IMR-90 (cell line): ENCODE data around the gene DDX20.

Source experiments
- BHLHE40 ChIP-seq: fragments of 150-350 bp; IDR thresholded peaks from 2 replicates; pipeline ENCODE4 v1.6.1; 2016; ENCODE audit warnings: mild to moderate bottlenecking, low read depth, low read length
- MAZ ChIP-seq: IDR thresholded peaks from 2 replicates; pipeline ENCODE4 v1.6.1; 2012; ENCODE audit warnings: low read depth, mild to moderate bottlenecking, low read length, improper control_type of control experiment, moderate library complexity, borderline replicate concordance
- MXI1 ChIP-seq: IDR thresholded peaks from 2 replicates; pipeline ENCODE4 v1.6.1; 2012; ENCODE audit warnings: low read depth, mild to moderate bottlenecking, low read length, moderate library complexity, borderline replicate concordance

DNA sequence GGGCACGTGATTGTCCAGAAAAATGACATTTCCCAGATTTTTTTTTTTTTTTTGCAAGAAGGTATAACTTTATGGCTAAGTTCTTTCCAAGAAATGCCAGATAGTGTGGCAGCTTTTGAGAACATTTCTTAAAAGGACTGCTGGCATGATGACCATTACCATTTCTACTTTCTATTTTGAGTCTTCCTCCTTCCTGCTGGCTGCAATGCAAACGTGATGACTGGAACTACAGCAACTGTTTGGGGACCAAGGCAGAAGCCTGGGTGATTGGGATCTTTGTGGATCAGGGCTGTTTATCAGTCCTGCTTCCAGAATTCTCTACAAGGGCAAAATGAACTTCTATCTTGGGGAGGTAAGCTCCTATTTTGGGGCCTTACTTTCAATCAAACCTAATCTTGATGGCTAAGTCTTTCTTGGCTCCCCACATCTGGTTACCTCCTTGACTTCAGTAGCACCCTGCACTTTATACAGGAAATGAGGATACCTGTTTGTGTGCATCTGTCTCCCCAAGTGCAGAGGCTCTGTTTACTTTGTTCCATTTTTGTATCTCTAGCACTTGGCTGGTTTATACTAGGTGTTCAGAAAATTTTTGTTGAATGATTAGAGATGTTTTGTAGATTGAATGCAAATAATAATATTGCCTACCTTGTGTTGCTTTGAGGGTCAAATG lies 3.7 kb upstream of the DDX20 start:
- TF ChIP-seq BHLHE40 (no peak), MXI1 (no peak), MAZ (no peak)
